BJ (cell line): ENCODE results near the gene C4A. TPM values are rescaled to one million over a fixed set of nuclear protein-coding genes. Genes with fewer than 3 reads are reported as not detected.

ENCODE experiments used
- CTCF ChIA-PET: fragments of 350-600 bp; formaldehyde crosslinking; extraction: SDS; loops from one replicate; lab custom pipeline; 2021; ENCODE audit warnings: antibody characterized with exemption, inconsistent platforms; lab: Yijun Ruan, JAX
- POLR2A ChIA-PET: fragments of 300-600 bp; sonication (Branson Sonifier 250); formaldehyde crosslinking; extraction: SDS; loops from one replicate; lab custom pipeline; 2021; ENCODE audit warnings: antibody characterized with exemption; lab: Charles Lee
- DNase-seq: peaks from one replicate; pipeline ENCODE4 v3.0.0-alpha.2; 2011; ENCODE audit warnings: low read depth
- H3K27me3 ChIP-seq: 2 replicates; pipeline ENCODE4 v1.6.0; 2011; ENCODE audit warnings: low read length; ENCODE audit not compliant: control insufficient read depth, insufficient read depth
- H3K36me3 ChIP-seq: 2 replicates; pipeline ENCODE4 v1.5.1; 2011; ENCODE audit warnings: low read length; ENCODE audit not compliant: control insufficient read depth, insufficient read depth
- H3K4me3 ChIP-seq: 2 replicates; pipeline ENCODE4 v1.5.1; 2011; ENCODE audit warnings: low read depth, mild to moderate bottlenecking, control low read depth, low read length
- CTCF ChIP-seq: IDR thresholded peaks from 2 replicates; pipeline ENCODE4 v1.5.1; 2011; ENCODE audit warnings: low read depth, mild to moderate bottlenecking, control low read depth, inconsistent platforms, low read length, moderate library complexity; ENCODE audit not compliant: insufficient read depth
- polyA plus RNA-seq: library from polyadenylated mRNA; depleted of rRNA; stranded (reverse); fragments of >200 nt; gene quantifications from 2 replicates; pipeline ENCODE4 v1.2.3, GENCODE V29; 2011

C4A gene
- polyA plus RNA-seq, 1 experiment, result 9.7 TPM

GRCh38 chr6:31961616-31962015, 20.2 kb upstream of the C4A start:
- H3K27me3 ChIP-seq, result no peaks in the 10 kb centered on the region
- POLR2A ChIA-PET, result no interaction called here
- H3K4me3 ChIP-seq, result no peak overlapping the region
- H3K36me3 ChIP-seq, result peaks cover 33% of the 10 kb centered on the region
- no peak for TF ChIP-seq CTCF
- CTCF ChIA-PET, result no interaction called here
- DNase-seq, result no peak

- no peaks in the 10 kb centered on the region for H3K27me3 ChIP-seq
- no peak for TF ChIP-seq CTCF
- ChIA-PET CTCF (no interaction called here), POLR2A (no interaction called here)
- peaks cover 44% of the 10 kb centered on the region for H3K36me3 ChIP-seq
- DNase-seq, result no peak
- no peak overlapping the region for H3K4me3 ChIP-seq
These were observed 17.9 kb upstream of the C4A start for GRCh38 chr6:31963921-31964320.

GRCh38 chr6:31965700-31966099, 16.2 kb upstream of the C4A start:
- no peak for DNase-seq
- no peak overlapping the region for H3K4me3 ChIP-seq
- ChIA-PET POLR2A (no interaction called here), CTCF (interaction anchor here (1.0 kb wide), 1 partner anchor 14 kb away, joined by 3 read pairs; no protein-coding TSS in a partner anchor)
- TF ChIP-seq CTCF, result no peak
- H3K36me3 ChIP-seq, result peaks cover 55% of the 10 kb centered on the region
- no peaks in the 10 kb centered on the region for H3K27me3 ChIP-seq

GRCh38 chr6:31966506-31966905, 15.4 kb upstream of the C4A start:
- Histone ChIP-seq H3K36me3 (peaks cover 52% of the 10 kb centered on the region), H3K4me3 (no peak overlapping the region), H3K27me3 (no peaks in the 10 kb centered on the region)
- TF ChIP-seq CTCF, result no peak
- CTCF ChIA-PET, result no interaction called here
- no peak for DNase-seq
- POLR2A ChIA-PET, result no interaction called here

GRCh38 chr6:31966997-31967925, 14.6 kb upstream of the C4A start:
- H3K36me3 ChIP-seq, result peaks cover 46% of the 10 kb centered on the region
- no peak for DNase-seq
- CTCF ChIA-PET, result interaction anchor here (0.6 to 3.9 kb wide), 2 partner anchors 15 to 33 kb away, joined by 3 to 17 read pairs; no protein-coding TSS in a partner anchor

More at GRCh38 chr6:31966997-31967925, 14.6 kb upstream of the C4A start:
- Histone ChIP-seq H3K4me3 (no peak overlapping the region), H3K27me3 (no peaks in the 10 kb centered on the region)
- TF ChIP-seq CTCF, result no peak
- POLR2A ChIA-PET, result no interaction called here
